Retinal pigment epithelial cell (primary cell): ENCODE measurements around the gene MYRF.

Experiments
- DNase-seq: peaks from one replicate; pipeline ENCODE4 v3.0.0-alpha.2; 2010; ENCODE audit warnings: low read depth
- H3K4me3 ChIP-seq: 2 replicates; pipeline ENCODE4 v1.5.1; 2011; ENCODE audit warnings: mild to moderate bottlenecking, low read length, control low read depth, moderate library complexity
- TF ChIP-seq, protein P1 (sequence below): conservative IDR thresholded peaks from 2 replicates; pipeline ENCODE4 v1.5.1; 2011; ENCODE audit warnings: low read depth, low read length, control low read depth, inconsistent platforms

The MYRF gene

DNA sequence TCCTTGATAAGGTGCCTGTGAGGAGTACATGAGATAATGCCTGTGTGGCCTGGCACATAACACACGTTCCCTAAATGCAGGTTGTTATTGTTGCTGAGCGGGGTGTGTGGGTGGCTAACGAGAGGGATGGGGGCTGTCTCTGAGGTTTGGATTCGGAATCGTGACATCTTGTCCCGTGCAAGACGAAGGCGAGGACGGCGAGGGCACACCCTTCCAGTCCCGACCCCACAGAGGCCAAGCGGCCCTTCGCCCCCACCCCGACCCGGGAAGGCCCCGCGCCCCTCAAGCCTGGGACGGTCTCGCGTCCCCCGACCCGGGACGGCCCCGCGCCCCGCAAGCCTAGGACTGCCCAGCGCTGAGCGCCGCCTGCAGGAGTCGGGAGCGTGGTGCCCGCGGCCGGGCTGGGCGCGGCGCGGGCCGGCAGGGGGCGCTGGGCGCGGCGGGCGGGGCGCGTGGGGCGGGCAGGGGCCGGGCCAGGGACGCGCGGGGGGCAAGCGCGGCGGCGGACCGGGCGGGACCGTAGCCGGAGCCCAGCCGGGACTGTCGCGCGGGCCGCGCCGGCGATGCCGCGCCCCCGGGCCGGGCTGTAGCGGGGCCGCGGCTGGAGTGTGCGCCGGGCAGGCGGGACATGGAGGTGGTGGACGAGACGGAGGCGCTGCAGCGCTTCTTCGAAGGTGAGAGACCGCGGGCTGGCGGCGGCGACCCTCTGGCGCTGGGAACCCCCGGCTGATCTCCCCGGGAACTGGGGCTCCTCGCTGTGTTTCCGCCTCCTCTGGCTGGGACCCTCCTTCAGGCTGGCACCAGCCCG, at the start of gene MYRF:
MYRF (plus strand) TSS at position 520 of the 808 bp plus-strand sequence; CDS start at position 629, 109 bp downstream.
- TF ChIP-seq, protein P1, sequence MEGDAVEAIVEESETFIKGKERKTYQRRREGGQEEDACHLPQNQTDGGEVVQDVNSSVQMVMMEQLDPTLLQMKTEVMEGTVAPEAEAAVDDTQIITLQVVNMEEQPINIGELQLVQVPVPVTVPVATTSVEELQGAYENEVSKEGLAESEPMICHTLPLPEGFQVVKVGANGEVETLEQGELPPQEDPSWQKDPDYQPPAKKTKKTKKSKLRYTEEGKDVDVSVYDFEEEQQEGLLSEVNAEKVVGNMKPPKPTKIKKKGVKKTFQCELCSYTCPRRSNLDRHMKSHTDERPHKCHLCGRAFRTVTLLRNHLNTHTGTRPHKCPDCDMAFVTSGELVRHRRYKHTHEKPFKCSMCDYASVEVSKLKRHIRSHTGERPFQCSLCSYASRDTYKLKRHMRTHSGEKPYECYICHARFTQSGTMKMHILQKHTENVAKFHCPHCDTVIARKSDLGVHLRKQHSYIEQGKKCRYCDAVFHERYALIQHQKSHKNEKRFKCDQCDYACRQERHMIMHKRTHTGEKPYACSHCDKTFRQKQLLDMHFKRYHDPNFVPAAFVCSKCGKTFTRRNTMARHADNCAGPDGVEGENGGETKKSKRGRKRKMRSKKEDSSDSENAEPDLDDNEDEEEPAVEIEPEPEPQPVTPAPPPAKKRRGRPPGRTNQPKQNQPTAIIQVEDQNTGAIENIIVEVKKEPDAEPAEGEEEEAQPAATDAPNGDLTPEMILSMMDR, result peak; percentile 52
- peak within 1 kb of the TSS; percentile 87 for H3K4me3 ChIP-seq
- DNase-seq, result no peak

DNA sequence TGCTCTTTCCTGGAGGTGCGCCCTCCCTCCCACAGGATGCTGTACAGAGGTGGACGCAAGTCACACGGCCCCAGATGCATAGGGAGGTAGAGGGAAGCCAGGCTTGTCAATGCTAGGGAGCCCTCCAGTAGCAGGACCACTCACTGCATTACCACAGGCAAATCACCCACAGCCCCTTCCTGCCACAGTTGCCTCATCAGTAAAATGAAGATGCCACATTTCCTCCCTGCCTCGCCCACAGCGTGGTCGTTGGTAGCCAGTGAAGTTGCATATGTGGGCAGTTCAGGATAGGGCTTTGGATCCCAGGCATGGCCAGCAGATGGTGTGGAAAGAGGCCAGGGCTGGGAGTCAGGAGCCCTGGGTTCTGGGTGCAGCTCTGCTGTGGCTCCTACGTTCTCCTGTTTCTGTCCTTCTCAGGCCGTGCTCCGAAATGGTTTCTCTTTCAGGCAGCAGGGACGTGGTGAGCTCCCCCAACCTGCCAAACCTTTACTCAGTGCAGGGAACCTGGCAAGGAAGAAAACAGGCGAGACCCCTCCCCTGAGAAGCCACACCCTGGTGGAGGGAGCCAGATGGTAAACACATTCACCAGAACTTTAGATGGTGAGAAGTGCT, 49.6 kb upstream of the MYRF start:
- TF ChIP-seq, protein P1, result no peak
- no peak overlapping the region for H3K4me3 ChIP-seq
- DNase-seq, result no peak

DNA sequence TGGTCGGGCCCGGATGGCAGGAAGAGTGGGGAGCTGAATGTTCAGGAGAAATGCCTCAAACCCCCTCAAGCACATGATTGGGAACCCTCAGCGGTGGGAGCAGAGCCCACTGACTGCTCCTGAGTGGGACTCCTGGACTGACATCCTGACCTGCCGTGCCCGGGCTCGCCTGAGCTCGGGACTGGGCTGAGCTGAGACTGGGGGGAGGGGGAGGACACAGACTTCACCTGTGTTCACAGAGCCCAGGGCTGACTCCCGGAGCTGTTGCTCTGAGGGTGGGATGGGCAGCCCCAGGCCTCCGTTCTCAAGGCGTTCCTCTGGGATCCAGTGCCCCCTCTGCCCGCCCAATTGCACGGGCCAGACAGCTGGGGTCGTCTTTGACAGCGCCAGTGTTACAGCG, 47.6 kb upstream of the MYRF start:
- no peak overlapping the region for H3K4me3 ChIP-seq
- DNase-seq, result no peak
- TF ChIP-seq, protein P1, result no peak

DNA sequence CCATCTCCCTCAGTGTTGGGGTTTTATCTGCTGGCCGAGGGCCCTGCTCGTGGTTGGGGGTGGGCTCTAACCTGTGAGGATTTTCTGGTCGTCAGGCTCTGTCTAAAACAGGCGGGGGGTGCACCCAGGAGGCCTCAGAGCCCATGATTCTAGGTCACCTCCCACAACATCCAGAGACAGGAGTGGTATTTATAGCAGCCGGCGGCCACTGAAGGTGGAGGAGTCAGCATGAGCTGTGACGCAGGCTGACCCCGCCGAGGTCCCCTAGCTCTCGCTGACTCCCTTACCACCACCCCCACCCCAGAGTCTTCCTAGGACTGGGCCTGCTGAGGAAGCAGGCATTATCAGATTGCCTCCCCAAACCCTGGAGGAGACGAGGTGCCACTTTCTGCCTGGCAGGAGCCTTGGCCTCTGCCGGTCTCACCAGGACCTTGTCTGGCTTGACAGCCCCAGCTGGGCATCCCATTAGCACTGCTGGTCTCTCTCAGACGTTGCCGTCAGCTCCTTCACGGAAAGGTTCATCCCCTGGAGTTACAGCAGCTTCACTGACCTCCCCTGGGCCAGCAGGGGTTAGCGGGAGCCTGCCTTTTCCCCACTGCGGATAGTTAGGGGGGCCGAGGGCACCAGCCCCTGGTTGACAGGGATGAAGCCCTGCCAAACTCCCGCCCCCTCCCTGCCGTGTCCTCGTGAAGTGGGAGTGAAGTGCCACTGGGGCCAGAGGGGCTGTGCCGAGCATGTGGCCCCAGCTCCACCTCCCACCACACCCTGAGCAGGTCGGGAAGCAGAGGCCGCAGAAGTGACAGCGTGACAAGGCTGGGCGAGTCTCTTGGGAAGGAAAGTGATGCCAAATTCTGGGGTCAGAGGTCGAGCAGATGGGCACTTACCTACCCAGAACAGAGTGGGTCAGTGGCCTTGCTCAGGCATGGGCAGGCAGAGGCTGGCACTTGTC, 45.7 kb upstream of the MYRF start:
- TF ChIP-seq, protein P1, result no peak
- no peak overlapping the region for H3K4me3 ChIP-seq
- DNase-seq, result no peak

DNA sequence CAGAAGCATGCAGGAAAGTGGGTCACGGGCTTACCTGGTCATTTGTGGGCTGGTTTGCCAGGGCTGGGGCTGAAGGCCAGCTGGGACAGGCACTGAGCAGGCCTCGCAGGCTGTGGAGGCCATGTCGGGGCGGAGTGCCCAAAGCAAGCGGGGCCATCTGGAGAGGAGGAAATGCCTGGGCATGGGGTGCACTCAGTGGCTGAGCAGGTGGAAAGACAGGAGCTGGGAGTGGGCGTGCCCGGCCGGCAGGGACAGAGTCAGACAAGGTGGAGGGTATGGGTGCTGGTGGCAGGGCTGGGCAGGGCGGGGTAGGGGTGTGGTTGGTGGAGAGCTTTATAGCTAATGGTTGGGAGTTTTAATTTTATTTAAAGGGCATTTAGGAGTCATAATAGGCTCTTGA, 44.9 kb upstream of the MYRF start:
- no peak for DNase-seq
- no peak overlapping the region for H3K4me3 ChIP-seq
- TF ChIP-seq, protein P1, result no peak

DNA sequence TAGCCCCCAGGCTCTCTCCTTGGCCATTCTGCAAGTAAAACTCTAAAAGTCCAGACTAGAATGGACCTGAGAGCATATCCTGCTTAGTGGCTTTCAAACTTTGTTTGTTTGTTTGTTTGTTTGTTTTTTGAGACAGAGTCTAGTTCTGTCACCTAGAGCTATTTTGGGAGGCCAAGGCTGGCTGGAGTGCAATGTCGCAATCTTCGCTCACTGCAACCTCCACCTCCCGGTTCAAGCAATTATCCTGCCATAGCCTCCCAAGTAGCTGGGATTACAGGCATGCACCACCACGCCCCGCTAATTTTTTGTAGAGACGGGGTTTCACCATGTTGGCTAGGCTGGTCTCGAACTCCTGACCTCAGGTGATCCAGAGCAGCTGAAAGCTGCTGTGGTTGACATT, 43.3 kb upstream of the MYRF start:
- no peak for DNase-seq
- TF ChIP-seq, protein P1, result no peak
- no peak overlapping the region for H3K4me3 ChIP-seq
